Right lobe of liver (tissue), 6 donors: ENCODE data around the gene MROH2A. TPM values are rescaled to one million over a fixed set of nuclear protein-coding genes. Genes with fewer than 3 reads are reported as not detected.

Experiments used
- ATAC-seq, 4 donors: fragments of 200-7000 bp; cut with Tn5 transposase; one replicate each; pipeline ENCODE4 v1.9.1; 2020; ENCODE audit warnings: mild to moderate bottlenecking in 4 of 4, moderate library complexity in 4 of 4
- DNase-seq, 3 donors: peaks; one replicate each; pipeline ENCODE4 v3.0.0-alpha.2; 2020
- H3K27ac ChIP-seq, 3 donors: fragments of 200-600 bp; one replicate each; pipeline ENCODE4 v1.8.0; 2022
- H3K27me3 ChIP-seq, 2 donors: fragments of 200-600 bp; one replicate each; pipeline ENCODE4 v1.8.0; 2022
- H3K36me3 ChIP-seq, 4 donors: fragments of 200-600 bp; sonication (generic) in 1 of 4; one replicate each; pipeline versions ENCODE4 v1.5.1 to v1.8.0; 2017 to 2022; ENCODE audit warnings: control low read depth in 1 of 4
- H3K4me1 ChIP-seq, 4 donors: fragments of 200-600 bp; sonication (generic) in 1 of 4; one replicate each; pipeline versions ENCODE4 v1.5.1 to v1.8.0; 2017 to 2022; ENCODE audit warnings: control low read depth in 1 of 4
- H3K4me3 ChIP-seq, 3 donors: fragments of 200-600 bp; one replicate each; pipeline ENCODE4 v1.8.0; 2022
- H3K9me3 ChIP-seq, 4 donors: fragments of 200-600 bp; sonication (generic) in 1 of 4; one replicate each; pipeline versions ENCODE4 v1.5.1 to v1.8.0; 2017 to 2022; ENCODE audit warnings: control low read depth in 1 of 4
- CTCF ChIP-seq, 4 donors: fragments of 200-600 bp in 3 of 4; fragments of 450-650 bp in 1 of 4; IDR thresholded peaks; one replicate each; pipeline versions ENCODE4 v1.5.1 to v1.8.0; 2016 to 2022; ENCODE audit warnings: antibody characterized with exemption in 4 of 4, mild to moderate bottlenecking in 2 of 4
- POLR2A ChIP-seq: fragments of 450-650 bp; IDR thresholded peaks from one replicate; pipeline ENCODE4 v1.6.1; 2017; ENCODE audit warnings: antibody characterized with exemption, mild to moderate bottlenecking
- WGBS: methylation state at CpG from one replicate; pipeline ENCODE4 v1.1.6; 2018; ENCODE audit warnings: low coverage, low lambda C conversion rate; ENCODE audit not compliant: insufficient coverage; ENCODE audit errors: missing lambda C conversion rate; 5-methylcytosine and 5-hydroxymethylcytosine counted together
- intact Hi-C, 2 donors: fragments of 100-400 bp; cut with DNase I; formaldehyde crosslinking; loops; one replicate each; pipeline versions ENCODE4 v1.11.2 to v1.14.1; 2022
- total RNA-seq, 6 experiments: library from RNA; depleted of rRNA in 2 of 6; stranded (reverse); fragments of >200 nt in 2 of 6; fragmentation: NEBNext Ultra II Directional in 3 of 6; extraction: Animal tissue kit (Norgen Biotek cat#: 25700) in 3 of 6; gene quantifications; one replicate each; pipeline versions ENCODE4 v1.1.0 to v1.2.4, GENCODE V29; 2016 to 2023
- donor health status: DM: no; HTN: yes; CAD: no.
- donor health status: DM: no; HTN: no; CAD: no.
- donor health status: DM: no; HTN: no; CAD: no.
- donor health status: DM: no; HTN: yes; CAD: no.
- donor health status: DM: no; HTN: yes; CAD: no.

Gene MROH2A
- total RNA-seq, 6 experiments from 2014 or later: 0.49 to 7.6 (median 2.0) TPM

DNA sequence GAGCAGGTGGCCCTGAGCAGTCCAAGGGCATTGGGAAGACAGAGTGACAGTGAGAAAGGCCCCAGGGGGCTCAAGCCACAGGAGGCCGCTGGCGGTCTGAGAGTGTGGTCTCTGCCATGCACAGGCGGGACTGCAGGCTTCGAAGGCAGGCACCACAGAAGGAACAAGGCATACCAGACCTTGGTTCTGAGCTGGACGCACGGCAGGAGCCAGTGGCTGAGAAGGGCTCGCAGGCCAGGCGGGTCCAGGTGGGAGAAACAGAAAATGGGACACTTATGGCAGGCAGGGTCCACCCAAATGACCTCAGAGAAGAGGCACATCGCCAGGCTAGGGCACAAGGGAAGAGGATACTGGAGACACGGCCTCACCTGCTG, 61.3 kb downstream of the MROH2A start:
- no CpG with 5 or more reads among the region's 10 CpGs for WGBS
- DNase-seq: peak in 1 of 3 donors; percentile 38

DNA sequence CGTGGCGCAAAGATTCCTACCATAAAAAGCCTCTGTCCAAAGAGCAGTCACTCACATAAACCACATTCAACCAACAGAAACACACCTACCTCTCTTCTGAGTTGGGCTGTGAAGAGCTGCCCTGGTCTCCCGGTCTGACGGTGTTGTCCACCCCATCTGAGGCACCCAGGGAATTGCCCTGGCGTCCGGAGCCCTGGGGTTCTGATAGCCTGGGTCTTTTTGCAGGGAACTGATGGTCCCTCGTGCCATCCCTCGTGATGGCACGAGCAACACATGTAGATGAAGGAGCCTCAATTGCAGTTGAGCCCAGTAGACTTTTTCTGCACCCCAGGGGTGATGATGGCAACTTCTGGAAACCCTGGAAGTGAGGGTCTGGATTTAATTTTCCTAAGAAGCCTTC, 62.4 kb downstream of the MROH2A start:
- no peaks in the 10 kb centered on the region for H3K4me1 ChIP-seq
- no peaks in the 10 kb centered on the region for H3K9me3 ChIP-seq
- H3K27ac ChIP-seq: no peak overlapping the region
- no peak for TF ChIP-seq POLR2A
- no peak for TF ChIP-seq CTCF (IDR thresholded peaks at IDR 0.05)
- no peak overlapping the region for H3K4me3 ChIP-seq
- intact Hi-C loops: no loop called here
- ATAC-seq (no peak), DNase-seq (peak in 1 of 3 donors; percentile 36)
- WGBS: 80% methylated on average over 1 of the region's 9 CpGs
- H3K36me3 ChIP-seq: no peaks in the 10 kb centered on the region
- H3K27me3 ChIP-seq: no peaks in the 10 kb centered on the region

More for the DNA sequence above, 61.3 kb downstream of the MROH2A start:
- intact Hi-C loops: no loop called here
- no peaks in the 10 kb centered on the region for H3K36me3 ChIP-seq
- H3K27me3 ChIP-seq: no peaks in the 10 kb centered on the region
- H3K4me1 ChIP-seq: peaks cover 0 to 3% (median 0%) of the 10 kb centered on the region in 4 donors
- no peak for TF ChIP-seq POLR2A
- TF ChIP-seq CTCF (IDR thresholded peaks at IDR 0.05): no peak
- H3K4me3 ChIP-seq: no peak overlapping the region
- no peak overlapping the region for H3K27ac ChIP-seq
- no peaks in the 10 kb centered on the region for H3K9me3 ChIP-seq
- peak in 1 of 4 donors; percentile 29 for ATAC-seq

DNA sequence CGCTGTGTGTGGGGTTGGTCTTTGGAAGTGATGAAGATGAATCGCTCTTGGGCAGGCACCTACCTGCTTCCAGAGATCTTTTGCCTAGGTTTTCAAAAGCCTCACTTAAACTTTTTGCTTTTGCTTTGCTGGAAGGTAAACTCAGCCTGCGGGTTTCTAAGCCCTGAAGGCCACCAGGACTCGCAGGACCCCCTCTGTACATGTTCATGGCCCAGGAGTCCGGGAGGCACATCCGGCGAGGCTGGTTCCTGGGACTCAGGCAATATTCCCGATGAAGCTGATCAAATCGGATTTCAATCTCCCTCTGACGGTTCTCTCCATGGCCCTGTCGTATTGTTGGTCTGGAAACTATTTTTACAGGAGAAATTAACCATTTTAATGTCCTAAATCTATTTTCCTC, 63.1 kb downstream of the MROH2A start:
- no peaks in the 10 kb centered on the region for H3K4me1 ChIP-seq
- DNase-seq (no peak), ATAC-seq (no peak)
- no peaks in the 10 kb centered on the region for H3K9me3 ChIP-seq
- H3K27ac ChIP-seq: no peak overlapping the region
- no peak for TF ChIP-seq CTCF (IDR thresholded peaks at IDR 0.05)
- TF ChIP-seq POLR2A: no peak
- H3K27me3 ChIP-seq: no peaks in the 10 kb centered on the region
- WGBS: 88% methylated on average over 5 of the region's 11 CpGs
- H3K36me3 ChIP-seq: no peaks in the 10 kb centered on the region
- no peak overlapping the region for H3K4me3 ChIP-seq
- intact Hi-C loops: no loop called here

DNA sequence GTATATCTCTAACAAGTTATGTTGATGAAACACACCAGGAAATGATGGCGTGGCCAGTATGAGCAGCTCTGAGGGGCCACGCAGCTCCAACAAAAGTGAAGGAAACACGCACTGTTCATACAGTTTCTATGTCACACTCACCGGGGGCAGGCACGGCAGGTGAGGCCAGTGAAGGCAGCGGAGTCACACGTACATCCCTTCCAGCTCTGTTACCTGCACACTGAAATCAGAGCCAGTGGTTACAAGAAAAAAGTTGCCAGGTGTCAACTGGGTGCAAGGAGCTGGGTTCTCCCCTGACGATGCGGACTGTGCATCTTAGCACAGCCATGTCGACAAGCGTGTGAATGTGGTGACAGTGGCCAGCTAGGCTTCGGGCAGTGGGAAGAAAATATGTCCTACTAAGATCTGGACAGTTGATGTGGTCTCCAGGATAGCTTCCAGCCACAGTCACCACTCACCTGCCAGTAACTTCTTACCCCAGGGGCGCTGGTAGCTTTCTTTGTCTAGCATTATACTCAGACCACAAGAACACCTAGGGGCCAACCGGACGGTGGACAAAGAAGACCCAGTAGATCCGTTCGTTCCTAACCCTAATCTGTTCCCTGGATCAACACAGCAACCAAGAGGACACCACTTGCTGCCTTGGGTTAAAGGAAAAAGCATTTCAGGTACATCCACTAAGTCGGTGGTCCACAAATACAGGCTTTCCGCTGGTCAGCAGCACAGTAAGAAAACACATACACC, 66.1 kb downstream of the MROH2A start:
- Histone ChIP-seq H3K27ac (no peak overlapping the region), H3K27me3 (no peaks in the 10 kb centered on the region), H3K4me1 (no peaks in the 10 kb centered on the region), H3K9me3 (no peaks in the 10 kb centered on the region), H3K36me3 (no peaks in the 10 kb centered on the region), H3K4me3 (no peak overlapping the region)
- WGBS: 88% methylated on average over 13 of the region's 19 CpGs
- TF ChIP-seq CTCF (IDR thresholded peaks at IDR 0.05): no peak
- TF ChIP-seq POLR2A: no peak
- ATAC-seq (no peak), DNase-seq (no peak)
- intact Hi-C loops: no loop called here
